OCI-LY7 (cell line): Measurements from ENCODE around the gene ANKRD17. TPM values are rescaled to one million over a fixed set of nuclear protein-coding genes. Genes with fewer than 3 reads are reported as not detected.

Experiments
- BruUV-seq: library from RNA; stranded (reverse); fragments of 400-500 nt; replicated peaks from 2 replicates; lab custom pipeline; 2021; lab: Mats Ljungman, UMichigan
- CTCF ChIA-PET: fragments of 300-600 bp; sonication (Branson Sonifier 250); formaldehyde crosslinking; loops from one replicate; lab custom pipeline; 2022; ENCODE audit warnings: antibody characterized with exemption; ENCODE audit not compliant: unreplicated experiment; lab: Charles Lee
- POLR2A ChIA-PET: fragments of 300-600 bp; sonication (Branson Sonifier 250); formaldehyde crosslinking; loops from one replicate; lab custom pipeline; 2022; ENCODE audit warnings: antibody characterized with exemption; lab: Charles Lee
- DNase-seq: peaks from one replicate; pipeline ENCODE4 v3.0.0-alpha.2; 2015; ENCODE audit warnings: low spot score
- H2AFZ ChIP-seq: fragments of 200-600 bp; sonication (generic), shearing (Covaris generic); 2 replicates; pipeline ENCODE4 v1.6.1; 2014; ENCODE audit warnings: mild to moderate bottlenecking, antibody characterized with exemption, low read length, moderate library complexity
- H3K27ac ChIP-seq: fragments of 200-600 bp; sonication (generic); 2 replicates; pipeline ENCODE4 v1.5.1; 2014; ENCODE audit warnings: mixed run types, low read depth, mild to moderate bottlenecking, moderate library complexity, low read length, inconsistent platforms; ENCODE audit not compliant: poor library complexity, severe bottlenecking
- H3K36me3 ChIP-seq: fragments of 200-600 bp; sonication (generic); 2 replicates; pipeline ENCODE4 v1.6.1; 2014; ENCODE audit warnings: mild to moderate bottlenecking, antibody characterized with exemption, low read length, moderate library complexity, mixed read lengths; ENCODE audit not compliant: insufficient read depth
- H3K4me1 ChIP-seq: fragments of 200-600 bp; sonication (generic); 2 replicates; pipeline ENCODE4 v1.5.1; 2014; ENCODE audit warnings: mild to moderate bottlenecking, low read length; ENCODE audit not compliant: insufficient read depth, poor library complexity, severe bottlenecking
- H3K4me2 ChIP-seq: fragments of 200-600 bp; sonication (generic); 2 replicates; pipeline ENCODE4 v1.6.1; 2014; ENCODE audit warnings: mild to moderate bottlenecking, low read length
- H3K4me3 ChIP-seq: fragments of 200-600 bp; sonication (generic); 2 replicates; pipeline ENCODE4 v1.5.1; 2014; ENCODE audit warnings: mild to moderate bottlenecking, low read depth, low read length; ENCODE audit not compliant: poor library complexity, severe bottlenecking
- H3K79me2 ChIP-seq: fragments of 200-600 bp; sonication (generic); 2 replicates; pipeline ENCODE4 v1.6.1; 2016; ENCODE audit warnings: low read depth, mild to moderate bottlenecking, low read length, moderate library complexity, mixed read lengths; ENCODE audit not compliant: insufficient read depth
- H3K9me2 ChIP-seq: fragments of 200-600 bp; sonication (generic); 2 replicates; pipeline ENCODE4 v1.6.1; 2016; ENCODE audit warnings: mild to moderate bottlenecking, low read length, mixed read lengths; ENCODE audit not compliant: insufficient read depth
- H3K9me3 ChIP-seq: fragments of 200-600 bp; sonication (generic); 2 replicates; pipeline ENCODE4 v1.6.1; 2014; ENCODE audit warnings: mild to moderate bottlenecking, mixed run types, low read length, mixed read lengths
- H4K20me1 ChIP-seq: fragments of 200-600 bp; sonication (generic); 2 replicates; pipeline ENCODE4 v1.6.1; 2014; ENCODE audit warnings: mild to moderate bottlenecking, antibody characterized with exemption, low read length, moderate library complexity, mixed read lengths; ENCODE audit not compliant: insufficient read depth
- CTCF ChIP-seq: fragments of 200-600 bp; sonication (generic); conservative IDR thresholded peaks from 2 replicates; pipeline ENCODE4 v1.5.1; 2014; ENCODE audit warnings: mild to moderate bottlenecking, antibody characterized with exemption, low read length, moderate library complexity, mixed read lengths
- EZH2phosphoT487 ChIP-seq: fragments of 200-600 bp; sonication (generic); IDR thresholded peaks from 2 replicates; pipeline ENCODE4 v1.6.1; 2018; ENCODE audit warnings: low read depth, borderline replicate concordance, mild to moderate bottlenecking, mixed run types, antibody characterized with exemption, low read length, moderate library complexity, mixed read lengths
- intact Hi-C: fragments of 100-400 bp; cut with micrococcal nuclease; formaldehyde crosslinking; loops from one replicate; pipeline ENCODE4 v1.10.0; 2022; ENCODE audit not compliant: unreplicated experiment
- total RNA-seq, 2 experiments: library from RNA; depleted of rRNA in 1 of 2; stranded (reverse); fragments of >200 nt in 1 of 2; shearing (Covaris generic) in 1 of 2; gene quantifications; 2 replicates each; pipeline ENCODE4 v1.2.3, GENCODE V29; 2014 to 2022

Gene ANKRD17
- total RNA-seq, 2 experiments from 2014 or later: 39.4 to 77.4 TPM

GRCh38 chr4:73098713-73099112 is 159.9 kb downstream of the ANKRD17 start:
- Histone ChIP-seq H3K9me3 (no peaks in the 10 kb centered on the region), H2AFZ (no peak overlapping the region), H3K4me3 (no peak overlapping the region), H3K4me1 (no peaks in the 10 kb centered on the region), H3K36me3 (peaks cover 92% of the 10 kb centered on the region), H3K4me2 (no peak overlapping the region), H3K9me2 (no peaks in the 10 kb centered on the region), H4K20me1 (no peaks in the 10 kb centered on the region), H3K79me2 (no peaks in the 10 kb centered on the region), H3K27ac (no peak overlapping the region)
- ChIA-PET POLR2A (no interaction called here), CTCF (no interaction called here)
- intact Hi-C loops: no loop called here
- DNase-seq: no peak
- no TSS peak for BruUV-seq
- TF ChIP-seq EZH2phosphoT487: no peak
- TF ChIP-seq CTCF: no peak

GRCh38 chr4:73098016-73098415 is 160.6 kb downstream of the ANKRD17 start:
- Histone ChIP-seq H2AFZ (no peak overlapping the region), H3K9me2 (no peaks in the 10 kb centered on the region), H3K36me3 (peaks cover 95% of the 10 kb centered on the region), H3K27ac (no peak overlapping the region), H3K4me3 (no peak overlapping the region), H3K4me1 (no peaks in the 10 kb centered on the region), H4K20me1 (no peaks in the 10 kb centered on the region), H3K4me2 (no peak overlapping the region), H3K9me3 (no peaks in the 10 kb centered on the region), H3K79me2 (no peaks in the 10 kb centered on the region)
- DNase-seq: no peak
- CTCF ChIA-PET: no interaction called here
- POLR2A ChIA-PET: interaction anchor here (0.5 to 1.3 kb wide), 5 partner anchors 9 to 112 kb away, joined by 3 to 5 read pairs (median 4); no protein-coding TSS in a partner anchor
- TF ChIP-seq EZH2phosphoT487 (no peak), CTCF (no peak)
- intact Hi-C loops: no loop called here
- no TSS peak for BruUV-seq

- ChIA-PET POLR2A (interaction anchor here (0.7 kb wide), 1 partner anchor 170 kb away, joined by 3 read pairs; no protein-coding TSS in a partner anchor), CTCF (no interaction called here)
- Histone ChIP-seq H4K20me1 (no peaks in the 10 kb centered on the region), H3K4me2 (no peak overlapping the region), H3K36me3 (peaks cover 96% of the 10 kb centered on the region), H2AFZ (no peak overlapping the region), H3K4me3 (no peak overlapping the region), H3K79me2 (peaks cover 21% of the 10 kb centered on the region; the same call in 1 of the 2 replicates), H3K9me2 (no peaks in the 10 kb centered on the region), H3K4me1 (no peaks in the 10 kb centered on the region), H3K9me3 (no peaks in the 10 kb centered on the region), H3K27ac (no peak overlapping the region)
- TF ChIP-seq CTCF: no peak
- TF ChIP-seq EZH2phosphoT487: no peak
- no peak for DNase-seq
- BruUV-seq: no TSS peak
- intact Hi-C loops: no loop called here
These were observed 165.7 kb downstream of the ANKRD17 start for GRCh38 chr4:73092868-73093267.
